NCI-H146 treated with DMSO at 0.1 percent for 48 hours (cell line): ENCODE measurements around the gene TLR9.
"Not testable (repeated sequence)": the region's sequence is repeated elsewhere in the genome, so short reads cannot be mapped to it uniquely, and the experiment has no call there.

Source experiments
- DNase-seq: peaks from one replicate; lab custom pipeline; 2025; ENCODE audit not compliant: unreplicated experiment; lab: John Stamatoyannopoulos, UW

The TLR9 gene

DNA sequence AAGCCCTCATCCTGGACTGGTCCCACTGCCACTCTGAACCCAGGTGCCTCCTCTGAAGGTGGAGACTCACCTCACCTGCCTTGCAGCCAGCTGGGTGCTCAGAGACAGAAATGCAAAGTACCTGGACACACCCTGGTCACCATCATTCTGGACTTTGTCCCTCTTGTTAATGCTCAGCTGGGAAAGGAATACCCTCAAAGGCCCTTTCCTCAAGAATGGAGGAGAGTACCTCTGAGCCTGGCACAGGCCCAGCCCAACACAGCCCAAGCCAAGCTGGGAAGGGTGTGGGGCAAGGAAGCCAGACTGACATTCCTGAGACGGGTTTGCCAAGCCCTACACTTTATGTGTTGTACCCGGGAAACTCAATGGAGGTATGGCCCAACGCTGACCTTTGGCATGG lies 28.5 kb downstream of the TLR9 start:
- DNase-seq: no peak

DNA sequence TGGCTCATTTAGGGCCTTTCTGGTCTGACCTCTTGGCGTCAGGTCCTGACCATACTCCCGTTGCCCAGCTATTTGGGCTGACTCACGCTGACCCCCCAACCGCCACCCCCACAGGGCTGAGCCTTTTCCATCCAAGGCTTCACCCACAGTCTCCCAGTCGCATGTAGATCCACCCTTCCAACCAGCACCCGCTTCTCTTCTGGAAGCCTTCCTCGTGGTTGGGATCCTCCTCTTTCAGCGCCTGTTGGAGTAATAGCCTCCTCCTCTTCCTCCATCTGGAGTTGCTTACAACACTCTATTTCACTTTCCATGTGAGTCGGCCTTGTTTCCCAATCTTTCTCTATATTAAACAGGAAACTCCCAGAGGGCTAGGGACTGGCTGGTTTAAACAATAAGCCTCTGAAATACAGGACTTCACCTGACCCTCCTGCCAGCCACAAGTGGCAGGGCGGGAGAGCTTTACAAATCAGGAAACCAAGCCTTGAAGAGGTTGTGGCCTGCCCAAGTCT lies 29.6 kb downstream of the TLR9 start:
- no peak for DNase-seq

DNA sequence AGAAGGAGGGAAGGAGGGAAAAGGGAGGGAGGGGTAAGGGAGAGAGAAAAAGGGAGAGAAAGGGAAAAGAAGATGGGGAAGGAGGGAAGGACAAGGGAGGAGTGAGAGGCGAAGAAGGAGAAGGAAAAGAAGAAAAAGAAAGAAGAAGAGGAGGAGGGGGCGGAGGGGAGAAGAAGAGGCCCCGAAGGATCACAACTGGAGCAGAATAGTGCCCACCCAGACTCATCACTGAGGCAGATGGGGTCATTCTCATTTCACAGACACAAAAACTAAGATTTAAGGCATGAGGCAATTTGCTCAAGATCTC lies 30.2 kb downstream of the TLR9 start:
- DNase-seq: no peak

DNA sequence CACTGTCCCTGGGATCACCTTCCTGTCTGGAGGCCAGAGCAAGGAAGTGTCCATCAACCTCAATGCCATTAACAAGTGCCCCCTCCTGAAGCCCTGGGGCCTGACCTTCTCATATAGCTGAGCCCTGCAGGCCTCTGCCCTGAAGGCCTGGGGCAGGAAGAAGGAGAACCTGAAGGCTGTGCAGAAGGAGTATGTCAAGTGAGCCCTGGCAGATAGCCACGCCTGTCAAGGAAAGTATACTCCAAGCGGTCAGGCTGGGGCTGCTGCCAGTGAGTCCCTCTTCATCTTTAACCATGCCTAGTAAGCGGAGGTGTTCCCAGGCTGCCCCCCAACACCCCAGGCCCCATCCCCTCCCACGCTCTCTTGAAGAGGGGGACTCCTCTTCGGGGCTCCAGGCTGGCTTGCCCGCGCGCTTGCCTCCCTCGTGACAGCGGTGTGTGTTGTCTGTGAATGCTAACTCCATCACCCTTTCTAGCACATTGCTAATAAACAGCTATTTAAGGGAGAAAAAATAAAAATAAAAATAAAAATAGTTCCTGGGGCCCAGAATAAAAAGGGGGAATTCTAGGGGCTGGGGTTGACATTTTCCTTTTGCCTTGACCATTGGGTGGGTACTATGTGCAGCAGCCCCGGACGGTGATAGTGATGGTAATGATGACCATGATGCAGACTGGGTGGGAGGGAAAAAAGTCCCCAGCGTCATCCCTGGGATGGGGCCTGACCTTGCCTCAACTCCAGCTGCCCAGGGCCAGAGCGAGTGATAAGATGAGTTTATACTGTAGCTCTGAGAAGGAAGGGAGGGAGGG lies 30.8 kb downstream of the TLR9 start:
- no peak for DNase-seq

DNA sequence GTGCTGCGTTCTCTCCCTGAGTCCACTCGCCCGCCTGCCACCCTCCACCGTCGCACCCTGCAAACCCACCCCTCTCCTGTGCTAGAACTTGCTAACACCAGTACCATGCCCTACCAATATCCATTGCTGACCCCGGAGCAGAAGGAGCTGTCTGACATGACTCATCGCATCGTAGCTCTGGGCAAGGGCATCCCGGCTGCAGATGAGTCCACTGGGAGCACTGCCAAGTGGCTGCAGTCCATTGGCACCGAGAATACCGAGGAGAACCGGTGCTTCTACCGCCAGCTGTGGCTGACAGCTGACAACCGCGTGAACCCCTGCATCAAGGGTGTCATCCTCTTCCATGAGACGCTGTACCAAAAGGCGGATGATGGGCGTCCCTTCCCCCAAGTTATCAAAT lies 32.4 kb downstream of the TLR9 start:
- no peak for DNase-seq

DNA sequence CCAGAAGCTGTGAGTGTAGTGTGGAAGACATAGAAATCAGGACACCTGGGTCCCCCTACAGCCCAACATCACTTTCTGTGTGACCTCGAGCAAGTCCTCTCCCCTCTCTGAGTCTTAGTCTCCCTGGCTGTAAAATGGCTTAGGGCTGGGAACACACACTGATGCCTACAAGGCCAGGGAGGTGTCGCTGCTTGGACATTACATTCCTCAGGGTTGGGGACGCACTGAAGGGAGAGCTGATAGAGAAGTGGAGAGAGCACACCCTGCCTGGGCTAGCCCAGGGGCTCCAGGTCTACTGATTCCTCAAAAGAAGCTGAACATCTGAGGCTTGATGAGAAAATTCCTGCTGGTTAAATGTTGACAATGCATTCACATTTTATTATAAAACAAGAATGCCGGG lies 33.8 kb downstream of the TLR9 start:
- DNase-seq: no peak

DNA sequence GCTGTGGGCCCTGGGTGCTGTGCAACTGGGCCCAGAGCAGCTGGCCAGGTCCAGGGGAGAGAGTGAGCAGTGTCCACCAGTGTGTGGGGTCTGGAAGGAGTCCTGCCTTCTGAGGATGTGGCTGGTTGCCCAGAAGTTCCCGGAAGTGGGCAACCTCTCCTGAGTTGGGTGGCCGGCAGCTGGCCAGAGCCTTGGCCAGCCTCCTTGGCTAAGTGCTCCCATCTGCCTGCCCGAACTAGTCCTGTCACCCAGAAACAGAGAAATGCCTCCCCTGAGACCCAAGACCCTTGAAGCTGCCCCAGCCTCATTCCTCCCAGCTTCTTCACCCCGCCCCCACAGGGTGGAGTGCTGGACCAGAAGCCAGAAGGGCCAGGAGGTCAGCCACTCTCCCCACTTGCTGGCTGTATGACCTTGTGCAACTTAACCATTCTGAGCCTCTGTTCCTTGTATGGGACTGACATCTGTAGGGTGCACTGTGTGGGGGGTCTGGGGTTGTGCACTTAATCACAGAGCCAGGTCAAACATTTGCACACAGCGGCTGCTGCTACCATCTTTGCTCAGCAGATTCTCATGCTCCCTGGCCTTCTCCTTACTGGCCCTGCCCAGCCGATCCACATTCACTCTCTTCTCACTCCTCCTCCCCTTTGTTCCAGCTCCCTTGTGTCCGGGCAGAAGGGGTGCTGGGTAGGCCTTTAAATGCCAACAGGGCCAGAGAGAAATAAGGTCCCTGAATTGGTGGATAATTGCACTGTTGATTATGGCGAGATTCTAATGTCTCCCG lies 35.0 kb downstream of the TLR9 start:
- no peak for DNase-seq

DNA sequence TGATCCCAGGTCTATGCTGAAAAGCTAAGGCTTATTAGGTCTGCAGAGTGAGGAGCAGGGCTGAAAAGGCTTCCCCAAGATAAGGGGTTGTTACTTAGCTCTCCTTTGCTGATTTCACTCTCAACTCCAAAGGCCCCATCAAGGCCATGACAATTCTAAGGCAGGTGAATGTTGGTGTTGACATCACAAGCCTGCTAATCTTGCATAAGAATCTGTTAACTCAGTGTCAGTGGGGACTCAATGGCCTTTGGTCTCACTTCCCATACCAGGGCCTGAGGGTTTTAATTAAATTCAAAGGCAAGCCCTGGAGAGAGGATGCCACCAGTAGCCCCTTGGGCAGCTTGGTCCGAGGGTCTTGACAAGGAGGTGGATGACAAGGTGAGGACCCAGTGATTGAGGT lies 36.9 kb downstream of the TLR9 start:
- no peak for DNase-seq

DNA sequence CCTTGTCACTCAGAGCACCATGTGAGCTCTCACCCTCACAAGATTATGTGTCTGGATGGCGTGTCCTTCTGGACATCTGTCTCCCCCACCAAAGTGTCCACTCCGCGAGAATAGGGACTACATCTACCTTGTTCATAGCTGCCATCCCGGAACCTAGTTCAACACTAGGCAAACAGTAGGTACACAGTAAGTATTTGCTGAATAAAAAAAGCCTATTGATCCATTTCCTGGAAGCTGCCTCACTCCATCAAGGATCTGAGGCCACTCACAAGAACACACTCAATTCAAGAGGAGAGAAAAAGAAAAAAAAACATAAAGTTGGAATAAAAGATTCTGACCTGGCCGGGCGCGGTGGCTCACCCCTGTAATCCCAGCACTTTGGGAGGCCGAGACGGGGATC lies 38.7 kb downstream of the TLR9 start:
- no peak for DNase-seq

DNA sequence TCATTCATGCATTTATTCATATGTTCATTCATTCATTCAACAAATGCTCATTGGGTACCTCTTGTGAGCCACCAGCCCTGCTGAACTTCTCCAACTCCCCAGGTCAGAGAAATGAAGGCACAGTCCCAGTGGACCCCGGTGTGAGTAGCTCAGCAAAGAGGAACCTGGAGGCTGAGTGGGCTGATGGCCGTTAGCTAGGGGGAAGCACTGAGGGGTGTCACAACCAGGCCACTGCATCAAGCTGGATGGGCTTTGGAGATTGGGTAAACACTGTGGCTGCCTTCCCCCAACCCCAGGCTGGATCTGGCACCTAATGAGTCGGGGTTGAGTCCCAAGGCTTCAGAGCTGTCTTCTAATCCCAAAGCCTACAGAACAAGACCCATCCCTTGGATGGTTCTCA lies 39.6 kb downstream of the TLR9 start:
- no peak for DNase-seq

DNA sequence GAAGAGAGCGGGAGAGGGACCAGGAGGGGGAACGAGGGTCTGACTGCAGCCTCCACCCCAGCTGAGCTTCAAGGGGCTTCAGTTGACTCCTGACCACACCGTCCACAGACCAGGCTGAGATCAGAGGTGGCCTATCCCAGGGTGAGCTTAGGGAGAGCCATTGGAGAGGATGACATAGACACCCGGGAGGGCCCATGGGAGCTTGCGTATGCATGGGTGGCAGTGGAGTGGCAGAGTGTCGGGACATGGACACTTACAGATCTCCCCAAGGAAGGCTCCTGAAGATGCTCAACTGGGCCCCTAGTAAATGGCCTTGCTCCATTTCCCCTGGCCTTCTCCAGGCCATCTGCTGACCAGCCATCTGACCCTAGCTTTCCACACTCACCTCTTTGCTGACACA lies 40.1 kb downstream of the TLR9 start:
- no peak for DNase-seq

DNA sequence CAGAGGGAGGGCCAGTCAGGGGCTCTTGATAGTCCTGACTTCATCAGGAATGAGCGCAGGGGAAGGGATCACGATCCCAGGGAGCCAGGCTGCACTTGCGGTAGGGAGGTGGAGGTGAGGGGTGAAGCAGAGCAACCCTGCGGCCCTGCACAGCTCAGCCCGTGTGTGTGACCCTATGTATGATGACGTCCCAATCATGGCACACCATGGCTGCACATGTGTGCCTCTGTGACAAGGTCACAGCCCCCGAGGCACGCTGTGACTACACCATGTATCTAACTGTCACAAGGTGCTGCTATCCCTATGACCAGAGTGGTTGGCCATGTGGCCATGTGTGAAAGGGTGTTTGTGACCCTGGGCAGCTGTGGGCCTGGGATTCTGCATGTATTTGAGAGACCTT lies 40.8 kb downstream of the TLR9 start:
- no peak for DNase-seq

DNA sequence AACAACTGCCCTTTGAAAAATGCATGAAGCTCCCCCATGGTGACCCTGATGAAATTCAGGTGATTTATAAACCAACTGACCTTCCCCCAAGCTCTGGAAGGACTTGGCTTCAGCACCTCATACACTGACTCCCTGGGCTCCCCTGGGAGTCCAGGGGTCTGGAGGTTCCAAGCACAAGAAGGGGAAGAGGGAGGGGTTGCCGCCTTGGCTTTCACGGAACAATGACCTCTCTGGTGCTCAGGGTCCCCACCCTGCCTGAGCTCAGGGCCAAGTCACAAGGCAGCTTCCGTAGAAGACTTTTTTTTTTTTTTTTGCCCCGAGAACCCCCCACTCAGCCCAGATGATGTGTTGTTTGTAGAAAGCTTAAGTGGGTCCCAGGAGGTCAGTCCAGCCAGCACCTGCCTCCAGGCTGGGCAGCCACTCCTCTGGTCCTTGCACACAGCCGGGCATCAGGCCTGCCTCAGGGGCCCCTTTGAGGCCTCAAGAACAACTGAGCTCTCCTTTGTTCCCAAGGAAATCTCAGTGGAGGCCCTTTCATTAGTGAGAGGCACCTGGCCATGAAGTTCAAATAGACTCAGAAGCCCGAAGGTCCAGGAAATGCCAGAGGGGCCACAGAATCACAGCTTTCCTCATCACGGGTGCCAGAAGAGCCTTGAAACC lies 41.5 kb downstream of the TLR9 start:
- DNase-seq: peak; percentile 48

DNA sequence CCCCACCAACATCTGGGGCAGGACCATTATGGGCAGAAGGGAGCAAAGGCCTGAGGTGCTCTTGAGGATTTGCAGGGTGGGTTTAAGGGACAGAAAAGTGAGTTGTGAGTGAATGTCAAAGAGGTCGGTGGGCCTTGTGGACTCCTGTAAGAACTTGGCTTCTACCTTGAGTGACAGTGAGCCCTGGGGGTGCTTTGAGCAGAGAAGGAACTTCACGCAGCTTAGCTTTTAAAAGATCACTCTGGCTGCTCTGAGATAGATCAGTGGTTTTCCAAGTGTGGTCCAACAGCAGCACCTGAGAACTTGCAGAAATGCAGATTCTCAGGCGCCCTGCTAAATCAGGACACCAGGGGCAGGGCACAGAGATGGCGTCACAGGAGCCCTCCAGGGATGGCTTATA lies 42.8 kb downstream of the TLR9 start:
- DNase-seq: no peak

DNA sequence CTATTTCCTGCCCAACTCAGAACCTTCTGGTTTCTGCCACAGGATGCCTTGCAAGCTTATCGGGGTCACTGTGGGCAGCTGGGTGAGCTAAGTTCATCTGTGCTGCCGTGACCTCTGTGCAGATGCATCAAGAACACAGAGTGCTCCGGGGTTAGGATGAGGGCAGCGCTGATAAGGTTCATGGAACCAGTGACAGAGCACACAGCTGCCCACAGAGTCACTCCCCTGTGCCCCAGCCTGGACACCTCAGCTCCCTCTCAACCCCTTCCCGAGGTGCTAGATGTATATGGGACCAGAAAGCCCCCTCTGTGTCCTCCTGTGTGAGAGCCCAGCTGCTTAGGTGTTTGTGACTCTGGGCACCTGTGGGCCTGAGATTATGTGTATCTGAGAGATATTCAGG lies 43.2 kb downstream of the TLR9 start:
- no peak for DNase-seq

DNA sequence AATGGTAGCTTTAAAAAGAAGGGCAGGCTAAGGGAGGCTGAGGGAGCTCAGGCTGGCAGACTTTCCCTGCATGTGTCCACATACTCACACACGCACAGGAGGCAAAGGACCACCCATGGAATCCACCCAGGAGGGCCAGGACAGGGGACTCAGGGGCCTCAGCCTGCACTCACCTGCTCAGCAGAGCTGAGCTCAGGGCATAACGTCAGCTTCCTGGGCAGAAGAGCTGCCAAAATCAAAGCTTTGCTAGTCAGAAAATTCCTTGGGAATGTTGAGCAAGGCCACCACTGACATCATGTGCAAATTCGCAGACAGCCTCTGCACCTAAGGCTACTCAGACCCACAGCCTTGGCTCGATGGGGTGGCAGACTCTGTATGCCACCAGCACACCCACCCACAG lies 43.9 kb downstream of the TLR9 start:
- no peak for DNase-seq

DNA sequence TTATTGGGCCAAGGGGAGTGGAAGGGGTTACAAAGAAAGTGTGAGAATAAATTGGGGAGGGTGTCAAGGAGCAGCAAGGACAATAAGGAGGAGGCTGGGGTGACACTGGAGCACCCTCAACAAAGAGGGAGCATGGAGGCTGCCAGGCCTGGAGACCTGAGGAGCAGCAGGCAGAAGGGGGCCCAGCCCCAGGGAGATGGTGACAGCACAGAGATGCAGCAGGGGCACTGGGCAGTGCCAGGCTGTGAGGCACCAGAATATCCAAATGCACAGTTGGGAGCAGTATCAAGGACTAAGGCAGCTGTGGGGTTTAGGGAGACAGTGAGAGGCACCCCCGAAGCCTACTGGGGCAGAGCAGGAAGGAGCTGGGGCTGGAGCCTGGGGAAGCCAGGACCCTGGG lies 46.9 kb downstream of the TLR9 start:
- DNase-seq: no peak

DNA sequence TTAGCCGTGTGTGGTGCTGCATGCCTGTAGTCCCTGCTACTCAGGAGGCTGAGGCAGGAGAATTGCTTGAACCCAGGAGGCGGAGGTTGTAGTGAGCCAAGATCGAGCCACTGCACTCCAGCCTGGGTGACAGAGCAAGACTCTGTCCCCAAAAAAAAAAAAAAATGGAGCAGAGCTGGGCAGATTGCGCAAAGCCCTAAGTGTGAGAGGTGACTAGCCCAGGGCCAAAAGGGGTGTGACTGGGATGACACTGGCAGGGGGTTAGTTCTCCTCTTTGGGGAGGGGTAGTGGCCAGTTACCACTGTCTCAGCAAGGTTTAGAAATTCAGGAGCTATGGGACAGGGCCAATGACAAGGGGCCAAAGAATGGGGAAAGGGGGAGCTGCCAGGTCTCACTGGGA lies 47.3 kb downstream of the TLR9 start:
- not testable (repeated sequence) for DNase-seq

DNA sequence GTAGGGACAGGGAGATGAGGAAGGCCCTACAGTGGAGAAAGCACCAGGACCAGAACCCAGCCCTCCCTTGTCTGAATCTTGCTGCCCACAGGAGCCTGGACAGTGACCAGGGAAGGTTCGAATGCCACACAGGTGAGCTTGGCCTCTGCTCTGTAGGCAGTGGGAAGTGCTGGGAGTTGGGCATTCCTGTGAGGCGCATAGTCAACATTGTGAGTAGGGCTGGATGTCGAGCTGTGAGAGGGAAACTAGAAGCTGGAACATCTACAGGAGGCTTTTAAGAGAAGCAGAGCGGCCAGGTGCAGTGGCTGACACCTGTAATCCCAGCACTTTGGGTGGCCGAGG lies 47.8 kb downstream of the TLR9 start:
- no peak for DNase-seq

DNA sequence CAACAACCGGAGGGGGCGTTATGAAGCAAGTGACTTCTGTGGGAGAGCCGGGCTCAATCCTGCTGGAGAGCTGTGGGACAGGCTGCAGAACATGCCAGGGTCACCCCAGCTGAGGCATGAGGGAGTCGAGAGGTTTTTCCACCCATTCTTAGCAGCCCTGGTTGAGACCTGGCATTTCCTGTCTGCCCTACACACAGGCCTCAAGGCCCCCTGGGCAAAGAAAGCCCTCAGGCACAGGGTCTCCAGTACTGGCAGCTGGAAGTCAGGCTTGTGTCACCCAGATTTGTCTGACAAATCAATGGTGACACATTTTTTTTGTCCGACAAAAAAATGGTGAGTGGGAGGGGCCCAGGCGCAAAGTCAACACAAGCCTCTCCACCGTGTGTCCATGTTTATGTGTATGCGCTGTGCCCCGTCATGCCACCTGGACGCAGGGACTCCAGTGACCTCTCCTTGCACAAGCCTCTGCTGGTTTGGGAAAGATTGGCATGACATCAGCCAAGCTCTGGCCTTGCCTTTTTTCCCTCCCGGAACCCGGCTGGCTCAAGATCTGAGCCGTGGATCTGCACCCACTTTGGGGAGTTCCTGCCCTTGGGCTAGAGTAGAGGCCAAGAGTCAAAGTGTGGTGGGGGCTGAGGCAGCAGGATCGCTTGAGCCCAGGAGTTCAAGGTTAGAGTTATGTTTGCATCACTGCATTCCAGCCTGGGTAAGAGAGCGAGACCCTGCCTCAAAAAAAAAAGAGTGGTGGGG lies 48.3 kb downstream of the TLR9 start:
- DNase-seq: peak; percentile 6

DNA sequence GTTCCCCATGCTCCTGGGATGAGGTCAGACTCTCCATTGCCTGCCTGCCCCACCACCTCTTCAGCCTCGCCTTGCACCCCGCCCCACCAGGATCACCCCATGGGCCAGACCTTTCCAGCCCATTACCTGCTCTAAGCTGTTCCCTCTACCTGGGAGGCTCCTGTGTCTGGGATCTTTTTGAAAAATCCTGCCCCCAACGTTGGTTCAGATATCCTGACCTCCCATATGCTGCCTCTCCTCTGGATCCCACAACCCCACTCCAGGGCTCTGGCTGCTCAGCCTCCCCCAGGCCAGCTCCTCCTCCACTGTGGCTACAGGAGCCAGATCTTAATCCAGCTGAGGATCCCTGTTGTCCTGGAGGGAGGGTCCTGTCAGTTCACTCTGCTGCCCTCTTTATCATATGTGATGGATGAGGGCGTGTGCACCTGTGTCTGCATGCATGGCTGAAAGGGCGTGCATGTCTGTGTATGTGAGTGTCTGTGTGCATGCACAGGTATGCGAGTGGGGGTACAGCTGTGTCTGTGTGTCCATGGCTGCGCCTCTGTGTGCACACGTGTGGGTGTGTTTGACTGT lies 49.2 kb downstream of the TLR9 start:
- no peak for DNase-seq
